K562 (cell line): ENCODE measurements around the gene SPTBN4. TPM values are rescaled to one million over a fixed set of nuclear protein-coding genes. Genes with fewer than 3 reads are reported as not detected.
A peak's percentile ranks its signal among the peaks of the same experiment; 100 is the strongest.

Source experiments
- ASH1L ChIP-seq: fragments of 450-650 bp; IDR thresholded peaks from 2 replicates; pipeline ENCODE4 v1.6.1; 2018; ENCODE audit warnings: borderline replicate concordance, mild to moderate bottlenecking, low read depth; ENCODE audit not compliant: partially characterized antibody
- DIDO1 ChIP-seq: fragments of 450-650 bp; IDR thresholded peaks from 2 replicates; pipeline ENCODE4 v1.6.1; 2016; ENCODE audit warnings: low read depth, missing biosample characterization, missing genetic modification characterization
- EGR1 ChIP-seq: fragments of 450-650 bp; conservative IDR thresholded peaks from 2 replicates; pipeline ENCODE4 v1.6.1; 2017; ENCODE audit warnings: mild to moderate bottlenecking
- EP300 ChIP-seq: IDR thresholded peaks from 2 replicates; pipeline ENCODE4 v1.6.1; 2012; ENCODE audit warnings: low read length, improper control_type of control experiment
- ETV1 ChIP-seq: fragments of 450-650 bp; conservative IDR thresholded peaks from 2 replicates; pipeline ENCODE4 v1.6.1; 2016; ENCODE audit warnings: missing genetic modification characterization, control low read depth, low read depth, missing compliant biosample characterization
- GTF2A2 ChIP-seq: IDR thresholded peaks from 2 replicates; pipeline ENCODE4 v1.6.1; 2016; ENCODE audit warnings: mild to moderate bottlenecking, missing genetic modification characterization, missing compliant biosample characterization
- HMG20B ChIP-seq: fragments of 250-450 bp; sonication (Bioruptor Pico); IDR thresholded peaks from 2 replicates; pipeline ENCODE4 v1.5.0; 2021; ENCODE audit warnings: mild to moderate bottlenecking
- HOXB6 ChIP-seq: fragments of 250-450 bp; sonication (Bioruptor Pico); IDR thresholded peaks from 2 replicates; pipeline ENCODE4 v1.5.1; 2022; ENCODE audit warnings: mild to moderate bottlenecking, borderline replicate concordance
- NBN ChIP-seq: fragments of 450-650 bp; IDR thresholded peaks from 2 replicates; pipeline ENCODE4 v1.6.1; 2016; ENCODE audit warnings: low read depth, mild to moderate bottlenecking
- NFXL1 ChIP-seq: fragments of 450-650 bp; formaldehyde crosslinking; IDR thresholded peaks from 2 replicates; pipeline ENCODE4 v1.4.0; 2021; ENCODE audit warnings: mild to moderate bottlenecking
- NFYB ChIP-seq: IDR thresholded peaks from 2 replicates; pipeline ENCODE4 v1.6.1; 2011; ENCODE audit warnings: mild to moderate bottlenecking, moderate library complexity; ENCODE audit not compliant: insufficient read length; ENCODE audit errors: extremely low read depth
- PTBP1 ChIP-seq: fragments of 200-400 bp; formaldehyde crosslinking; IDR thresholded peaks from 2 replicates; pipeline ENCODE4 v1.6.1; 2017; ENCODE audit warnings: low read depth, low read length
- RBM14 ChIP-seq: fragments of 200-400 bp; formaldehyde crosslinking; IDR thresholded peaks from 2 replicates; pipeline ENCODE4 v1.6.1; 2018; ENCODE audit warnings: low read depth, mild to moderate bottlenecking, low read length, moderate library complexity, borderline replicate concordance; ENCODE audit not compliant: insufficient read depth
- THRAP3 ChIP-seq: fragments of 450-650 bp; IDR thresholded peaks from 2 replicates; pipeline ENCODE4 v1.6.1; 2016; ENCODE audit warnings: mild to moderate bottlenecking, inconsistent platforms, borderline replicate concordance
- ZEB2 ChIP-seq: fragments of 450-650 bp; IDR thresholded peaks from 2 replicates; pipeline ENCODE4 v1.6.1; 2016
- ZNF140 ChIP-seq: fragments of 250-450 bp; sonication (Bioruptor Pico); IDR thresholded peaks from 2 replicates; pipeline ENCODE4 v1.8.0; 2021; ENCODE audit warnings: moderate library complexity, mild to moderate bottlenecking, inconsistent platforms
- ZNF408 ChIP-seq: fragments of 250-450 bp; sonication (Bioruptor Pico); IDR thresholded peaks from 2 replicates; pipeline ENCODE4 v1.4.0; 2020; ENCODE audit warnings: low read depth, mild to moderate bottlenecking, moderate library complexity
- ZNF668 ChIP-seq: fragments of 250-450 bp; sonication (Bioruptor Pico); IDR thresholded peaks from 2 replicates; pipeline ENCODE4 v1.8.0; 2022; ENCODE audit warnings: mild to moderate bottlenecking, inconsistent platforms
- ZNF785 ChIP-seq: fragments of 250-450 bp; sonication (Bioruptor Pico); IDR thresholded peaks from 2 replicates; pipeline ENCODE4 v1.4.0; 2020; ENCODE audit warnings: mild to moderate bottlenecking
- polyA plus RNA-seq, 8 experiments: library from polyadenylated mRNA; depleted of rRNA in 4 of 8; stranded (reverse) in 5 of 8; unstranded in 3 of 8; fragments of >200 nt; fragmentation: Nextera tagmentation in 2 of 8; fragmentation: Illumina TruSeq in 1 of 8; extraction: Ambion mirVana in 2 of 8; extraction: Trizol in 1 of 8; gene quantifications; 2 replicates each; pipeline versions ENCODE4 v1.2.1 to v1.2.3, GENCODE V29; 2011 to 2014; ENCODE audit warnings: inconsistent platforms in 1 of 8, missing spikeins in 1 of 8
- total RNA-seq, 7 experiments: library from RNA; depleted of rRNA in 6 of 7; stranded (reverse); fragments of >200 nt in 6 of 7; fragmentation: Illumina TruSeq in 2 of 7; extraction: Trizol in 2 of 7; gene quantifications; 2 replicates each; pipeline versions ENCODE4 v1.2.1 to v1.2.3, GENCODE V29; 2011 to 2021; ENCODE audit warnings: low replicate concordance in 1 of 7
- TF ChIP-seq, protein P1 (sequence below): fragments of 450-650 bp; IDR thresholded peaks from 2 replicates; pipeline ENCODE4 v1.6.1; 2017; ENCODE audit warnings: antibody characterized with exemption, mild to moderate bottlenecking
- TF ChIP-seq, protein P2 (sequence below): sonication (generic); formaldehyde crosslinking; IDR thresholded peaks from 2 replicates; pipeline ENCODE4 v1.9.0; 2022; ENCODE audit warnings: mild to moderate bottlenecking, missing genetic modification reagents
- TF ChIP-seq, protein P3 (sequence below): fragments of 250-450 bp; sonication (Bioruptor Pico); IDR thresholded peaks from 2 replicates; pipeline ENCODE4 v1.9.0; 2021; ENCODE audit warnings: mild to moderate bottlenecking, inconsistent platforms
- TF ChIP-seq, protein P4 (sequence below): fragments of 250-450 bp; sonication (Bioruptor Pico); IDR thresholded peaks from 2 replicates; pipeline ENCODE4 v1.8.0; 2022; ENCODE audit warnings: inconsistent platforms, mild to moderate bottlenecking, moderate library complexity, borderline replicate concordance

The SPTBN4 gene
- total and polyA plus RNA-seq, 9 of the 15 experiments (the other 6 are each of a cell fraction or from before 2014, with no cell fraction given) = 0.01 to 1.5 (median 0.86) TPM

DNA sequence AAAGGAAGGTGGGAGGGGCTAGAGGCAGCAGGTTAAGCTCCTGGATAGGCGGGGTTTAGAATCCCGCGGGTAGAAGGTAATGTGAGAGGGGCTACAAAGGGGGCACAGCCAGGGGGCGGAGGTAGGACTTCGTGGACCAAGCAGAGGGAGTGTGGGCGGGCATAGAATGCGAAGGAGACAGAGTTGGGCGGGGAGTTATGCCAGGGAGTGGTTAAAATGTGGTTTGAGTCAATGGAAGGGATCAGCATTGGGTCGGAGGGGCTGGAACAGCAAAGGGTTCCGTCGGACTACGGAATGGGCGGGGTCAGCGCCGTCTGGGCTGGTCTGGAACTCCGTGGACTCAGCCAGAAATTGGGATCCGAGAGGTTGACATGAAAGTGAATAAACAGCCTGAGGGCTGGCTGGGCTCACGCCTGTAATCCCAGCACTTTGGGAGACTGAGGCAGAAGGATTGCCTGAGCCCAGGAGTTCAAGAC, 137.4 kb downstream of the SPTBN4 start (continued):
- TF ChIP-seq EP300 (no peak), NFXL1 (CRISPR knock-in tag) (no peak), NFYB (no peak), NBN (no peak; the same call in 1 of the 2 replicates), ZNF785 (CRISPR knock-in tag) (no peak), ASH1L (peak; percentile 5), ZNF668 (CRISPR knock-in tag) (no peak), ZNF408 (CRISPR knock-in tag) (no peak), GTF2A2 (tag) (no peak), DIDO1 (tag) (no peak), EGR1 (0 out of 2 replicates have a peak, but pooled peaks have one; percentile 22), ETV1 (tag) (no peak), HMG20B (CRISPR knock-in tag) (no peak), THRAP3 (no peak), ZEB2 (no peak), PTBP1 (no peak; the same call in 1 of the 2 replicates), HOXB6 (no peak), RBM14 (no peak), ZNF140 (CRISPR knock-in tag) (no peak)
- TF ChIP-seq, protein P1, sequence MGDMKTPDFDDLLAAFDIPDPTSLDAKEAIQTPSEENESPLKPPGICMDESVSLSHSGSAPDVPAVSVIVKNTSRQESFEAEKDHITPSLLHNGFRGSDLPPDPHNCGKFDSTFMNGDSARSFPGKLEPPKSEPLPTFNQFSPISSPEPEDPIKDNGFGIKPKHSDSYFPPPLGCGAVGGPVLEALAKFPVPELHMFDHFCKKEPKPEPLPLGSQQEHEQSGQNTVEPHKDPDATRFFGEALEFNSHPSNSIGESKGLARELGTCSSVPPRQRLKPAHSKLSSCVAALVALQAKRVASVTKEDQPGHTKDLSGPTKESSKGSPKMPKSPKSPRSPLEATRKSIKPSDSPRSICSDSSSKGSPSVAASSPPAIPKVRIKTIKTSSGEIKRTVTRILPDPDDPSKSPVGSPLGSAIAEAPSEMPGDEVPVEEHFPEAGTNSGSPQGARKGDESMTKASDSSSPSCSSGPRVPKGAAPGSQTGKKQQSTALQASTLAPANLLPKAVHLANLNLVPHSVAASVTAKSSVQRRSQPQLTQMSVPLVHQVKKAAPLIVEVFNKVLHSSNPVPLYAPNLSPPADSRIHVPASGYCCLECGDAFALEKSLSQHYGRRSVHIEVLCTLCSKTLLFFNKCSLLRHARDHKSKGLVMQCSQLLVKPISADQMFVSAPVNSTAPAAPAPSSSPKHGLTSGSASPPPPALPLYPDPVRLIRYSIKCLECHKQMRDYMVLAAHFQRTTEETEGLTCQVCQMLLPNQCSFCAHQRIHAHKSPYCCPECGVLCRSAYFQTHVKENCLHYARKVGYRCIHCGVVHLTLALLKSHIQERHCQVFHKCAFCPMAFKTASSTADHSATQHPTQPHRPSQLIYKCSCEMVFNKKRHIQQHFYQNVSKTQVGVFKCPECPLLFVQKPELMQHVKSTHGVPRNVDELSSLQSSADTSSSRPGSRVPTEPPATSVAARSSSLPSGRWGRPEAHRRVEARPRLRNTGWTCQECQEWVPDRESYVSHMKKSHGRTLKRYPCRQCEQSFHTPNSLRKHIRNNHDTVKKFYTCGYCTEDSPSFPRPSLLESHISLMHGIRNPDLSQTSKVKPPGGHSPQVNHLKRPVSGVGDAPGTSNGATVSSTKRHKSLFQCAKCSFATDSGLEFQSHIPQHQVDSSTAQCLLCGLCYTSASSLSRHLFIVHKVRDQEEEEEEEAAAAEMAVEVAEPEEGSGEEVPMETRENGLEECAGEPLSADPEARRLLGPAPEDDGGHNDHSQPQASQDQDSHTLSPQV = no peak
- TF ChIP-seq, protein P2, sequence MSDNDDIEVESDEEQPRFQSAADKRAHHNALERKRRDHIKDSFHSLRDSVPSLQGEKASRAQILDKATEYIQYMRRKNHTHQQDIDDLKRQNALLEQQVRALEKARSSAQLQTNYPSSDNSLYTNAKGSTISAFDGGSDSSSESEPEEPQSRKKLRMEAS (CRISPR knock-in tag) = no peak
- TF ChIP-seq, protein P3, sequence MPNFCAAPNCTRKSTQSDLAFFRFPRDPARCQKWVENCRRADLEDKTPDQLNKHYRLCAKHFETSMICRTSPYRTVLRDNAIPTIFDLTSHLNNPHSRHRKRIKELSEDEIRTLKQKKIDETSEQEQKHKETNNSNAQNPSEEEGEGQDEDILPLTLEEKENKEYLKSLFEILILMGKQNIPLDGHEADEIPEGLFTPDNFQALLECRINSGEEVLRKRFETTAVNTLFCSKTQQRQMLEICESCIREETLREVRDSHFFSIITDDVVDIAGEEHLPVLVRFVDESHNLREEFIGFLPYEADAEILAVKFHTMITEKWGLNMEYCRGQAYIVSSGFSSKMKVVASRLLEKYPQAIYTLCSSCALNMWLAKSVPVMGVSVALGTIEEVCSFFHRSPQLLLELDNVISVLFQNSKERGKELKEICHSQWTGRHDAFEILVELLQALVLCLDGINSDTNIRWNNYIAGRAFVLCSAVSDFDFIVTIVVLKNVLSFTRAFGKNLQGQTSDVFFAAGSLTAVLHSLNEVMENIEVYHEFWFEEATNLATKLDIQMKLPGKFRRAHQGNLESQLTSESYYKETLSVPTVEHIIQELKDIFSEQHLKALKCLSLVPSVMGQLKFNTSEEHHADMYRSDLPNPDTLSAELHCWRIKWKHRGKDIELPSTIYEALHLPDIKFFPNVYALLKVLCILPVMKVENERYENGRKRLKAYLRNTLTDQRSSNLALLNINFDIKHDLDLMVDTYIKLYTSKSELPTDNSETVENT (CRISPR knock-in tag) = 0 out of 2 replicates have a peak, but pooled peaks have one; percentile 28
- TF ChIP-seq, protein P4, sequence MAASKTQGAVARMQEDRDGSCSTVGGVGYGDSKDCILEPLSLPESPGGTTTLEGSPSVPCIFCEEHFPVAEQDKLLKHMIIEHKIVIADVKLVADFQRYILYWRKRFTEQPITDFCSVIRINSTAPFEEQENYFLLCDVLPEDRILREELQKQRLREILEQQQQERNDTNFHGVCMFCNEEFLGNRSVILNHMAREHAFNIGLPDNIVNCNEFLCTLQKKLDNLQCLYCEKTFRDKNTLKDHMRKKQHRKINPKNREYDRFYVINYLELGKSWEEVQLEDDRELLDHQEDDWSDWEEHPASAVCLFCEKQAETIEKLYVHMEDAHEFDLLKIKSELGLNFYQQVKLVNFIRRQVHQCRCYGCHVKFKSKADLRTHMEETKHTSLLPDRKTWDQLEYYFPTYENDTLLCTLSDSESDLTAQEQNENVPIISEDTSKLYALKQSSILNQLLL (CRISPR knock-in tag) = no peak
